Panc1 (cell line): Measurements from ENCODE around the gene PRKCA. TPM values are rescaled to one million over a fixed set of nuclear protein-coding genes. Genes with fewer than 3 reads are reported as not detected.

ENCODE experiments used
- ATAC-seq: fragments of 200-7000 bp; cut with Tn5 transposase; 2 replicates; pipeline ENCODE4 v1.9.1; 2020; ENCODE audit warnings: mild to moderate bottlenecking, moderate library complexity
- BruUV-seq: library from RNA; stranded (reverse); fragments of 400-500 nt; replicated peaks from 2 replicates; lab custom pipeline; 2021; lab: Mats Ljungman, UMichigan
- CTCF ChIA-PET: fragments of 300-600 bp; sonication (Branson Sonifier 250); formaldehyde crosslinking; loops from one replicate; lab custom pipeline; 2022; ENCODE audit warnings: antibody characterized with exemption; lab: Charles Lee
- POLR2A ChIA-PET: fragments of 300-600 bp; sonication (Branson Sonifier 250); formaldehyde crosslinking; loops from one replicate; lab custom pipeline; 2022; ENCODE audit warnings: antibody characterized with exemption; lab: Charles Lee
- DNase-seq: peaks from one replicate; pipeline ENCODE4 v3.0.0-alpha.2; 2010; ENCODE audit warnings: low read depth, low spot score
- H3K27ac ChIP-seq: 2 replicates; pipeline ENCODE4 v1.5.1; 2011; ENCODE audit warnings: mild to moderate bottlenecking, low read length, inconsistent platforms
- H3K27me3 ChIP-seq: fragments of 200-500 bp; sonication (Bioruptor generic); 2 replicates; pipeline ENCODE4 v1.6.0; 2014; ENCODE audit warnings: low read length, inconsistent platforms; ENCODE audit not compliant: control insufficient read depth, insufficient read depth
- H3K36me3 ChIP-seq: fragments of 200-500 bp; sonication (Bioruptor generic); 2 replicates; pipeline ENCODE4 v1.5.1; 2014; ENCODE audit warnings: inconsistent platforms, mild to moderate bottlenecking, low read length, moderate library complexity; ENCODE audit not compliant: control insufficient read depth, insufficient read depth
- H3K4me1 ChIP-seq: 2 replicates; pipeline ENCODE4 v1.5.1; 2011; ENCODE audit warnings: inconsistent platforms, mild to moderate bottlenecking, low read length, moderate library complexity; ENCODE audit not compliant: control insufficient read depth, insufficient read depth
- H3K4me3 ChIP-seq, 2 experiments: 2 replicates each; pipeline ENCODE4 v1.5.1; 2011 to 2012; ENCODE audit warnings: low read depth in 2 of 2, low read length in 2 of 2, mild to moderate bottlenecking in 2 of 2, inconsistent platforms in 1 of 2, moderate library complexity in 1 of 2
- H3K9me3 ChIP-seq: fragments of 200-500 bp; sonication (Bioruptor generic); 2 replicates; pipeline ENCODE4 v1.5.1; 2014; ENCODE audit warnings: low read depth, mild to moderate bottlenecking, inconsistent platforms, low read length, moderate library complexity; ENCODE audit not compliant: control insufficient read depth, insufficient read depth
- POLR2AphosphoS5 ChIP-seq: IDR thresholded peaks from 2 replicates; pipeline ENCODE4 v1.6.1; 2012; ENCODE audit warnings: mild to moderate bottlenecking, low read depth, low read length, moderate library complexity
- REST ChIP-seq, 2 experiments: IDR thresholded peaks; 2 replicates each; pipeline ENCODE4 v1.6.1; 2011 to 2012; ENCODE audit warnings: low read depth in 2 of 2, control low read depth in 1 of 2, low read length in 1 of 2, mild to moderate bottlenecking in 1 of 2, moderate library complexity in 1 of 2; ENCODE audit not compliant: insufficient read depth in 1 of 2
- SIN3A ChIP-seq: IDR thresholded peaks from 2 replicates; pipeline ENCODE4 v1.6.1; 2012; ENCODE audit warnings: low read depth, mild to moderate bottlenecking, low read length, moderate library complexity, borderline replicate concordance; ENCODE audit not compliant: insufficient read depth
- TCF7L2 ChIP-seq: IDR thresholded peaks from 2 replicates; pipeline ENCODE4 v1.6.1; 2011; ENCODE audit warnings: mild to moderate bottlenecking, low read depth, low read length, inconsistent platforms
- in situ Hi-C: cut with HindIII; loops from 2 replicates; pipeline ENCODE4 v1.10.0; 2016; ENCODE audit warnings: low sequenced_read_pairs, low pct_unique_long_range_greater_than_20kb
- intact Hi-C: fragments of 100-400 bp; cut with micrococcal nuclease; formaldehyde crosslinking; loops from one replicate; pipeline ENCODE4 v1.10.0; 2022; ENCODE audit not compliant: unreplicated experiment
- total RNA-seq: library from RNA; stranded (reverse); gene quantifications from one replicate; pipeline ENCODE4 v1.2.1, GENCODE V29; 2021; ENCODE audit not compliant: unreplicated experiment
- TF ChIP-seq, protein P1 (sequence below): fragments of 450-650 bp; IDR thresholded peaks from 2 replicates; pipeline ENCODE4 v1.5.1; 2017; ENCODE audit warnings: mild to moderate bottlenecking

Gene PRKCA
- total RNA-seq, 1 experiment from 2014 or later, result 53.0 TPM

GRCh38 chr17:66548659-66549310 lies 246.4 kb downstream of the PRKCA start:
- BruUV-seq, result no TSS peak
- POLR2A ChIA-PET, result no interaction called here
- no peak overlapping the region for H3K4me3 ChIP-seq
- in situ Hi-C loops, result no loop called here
- DNase-seq, result no peak
- H3K27me3 ChIP-seq, result no peaks in the 10 kb centered on the region
- H3K9me3 ChIP-seq, result no peaks in the 10 kb centered on the region
- intact Hi-C loops, result no loop called here
- H3K27ac ChIP-seq, result peak overlapping the region; percentile 75
- CTCF ChIA-PET, result no interaction called here
- H3K36me3 ChIP-seq, result no peaks in the 10 kb centered on the region
- no peak for ATAC-seq
- TF ChIP-seq REST (IDR thresholded peaks at IDR 0.05; ENCODE audit: insufficient read depth in 1 of 2, low read depth in 2 of 2, low read length in 1 of 2), result no peak
- TF ChIP-seq, protein P1, sequence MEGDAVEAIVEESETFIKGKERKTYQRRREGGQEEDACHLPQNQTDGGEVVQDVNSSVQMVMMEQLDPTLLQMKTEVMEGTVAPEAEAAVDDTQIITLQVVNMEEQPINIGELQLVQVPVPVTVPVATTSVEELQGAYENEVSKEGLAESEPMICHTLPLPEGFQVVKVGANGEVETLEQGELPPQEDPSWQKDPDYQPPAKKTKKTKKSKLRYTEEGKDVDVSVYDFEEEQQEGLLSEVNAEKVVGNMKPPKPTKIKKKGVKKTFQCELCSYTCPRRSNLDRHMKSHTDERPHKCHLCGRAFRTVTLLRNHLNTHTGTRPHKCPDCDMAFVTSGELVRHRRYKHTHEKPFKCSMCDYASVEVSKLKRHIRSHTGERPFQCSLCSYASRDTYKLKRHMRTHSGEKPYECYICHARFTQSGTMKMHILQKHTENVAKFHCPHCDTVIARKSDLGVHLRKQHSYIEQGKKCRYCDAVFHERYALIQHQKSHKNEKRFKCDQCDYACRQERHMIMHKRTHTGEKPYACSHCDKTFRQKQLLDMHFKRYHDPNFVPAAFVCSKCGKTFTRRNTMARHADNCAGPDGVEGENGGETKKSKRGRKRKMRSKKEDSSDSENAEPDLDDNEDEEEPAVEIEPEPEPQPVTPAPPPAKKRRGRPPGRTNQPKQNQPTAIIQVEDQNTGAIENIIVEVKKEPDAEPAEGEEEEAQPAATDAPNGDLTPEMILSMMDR, result no peak
- TF ChIP-seq TCF7L2, result no peak
- no peak for TF ChIP-seq SIN3A
- peaks cover 40% of the 10 kb centered on the region for H3K4me1 ChIP-seq

DNA sequence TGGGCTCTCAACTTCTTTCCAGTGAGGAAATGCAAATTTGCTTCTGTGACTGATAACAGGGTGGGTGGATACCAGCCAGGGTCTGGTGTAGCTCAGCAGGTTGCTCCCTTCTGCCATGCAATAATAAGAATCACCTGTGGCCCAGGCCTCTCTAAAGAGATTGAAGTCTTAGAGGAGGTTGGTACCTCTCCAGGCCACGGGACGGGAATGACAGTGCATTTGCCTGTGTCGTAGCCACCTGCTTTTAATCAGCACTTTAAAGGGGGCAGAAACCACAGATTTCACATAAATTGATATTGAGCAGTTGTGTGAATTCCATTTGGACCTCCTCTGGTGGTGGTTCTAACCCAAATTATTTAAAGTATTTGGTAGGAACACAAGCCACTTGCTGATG lies 246.9 kb downstream of the PRKCA start:
- Histone ChIP-seq H3K27ac (peak overlapping the region; percentile 75), H3K9me3 (no peaks in the 10 kb centered on the region), H3K4me1 (peaks cover 40% of the 10 kb centered on the region), H3K36me3 (no peaks in the 10 kb centered on the region), H3K27me3 (no peaks in the 10 kb centered on the region), H3K4me3 (no peak overlapping the region)
- POLR2A ChIA-PET, result no interaction called here
- TF ChIP-seq TCF7L2, result no peak
- TF ChIP-seq SIN3A, result no peak
- TF ChIP-seq REST (IDR thresholded peaks at IDR 0.05; ENCODE audit: insufficient read depth in 1 of 2, low read depth in 2 of 2, low read length in 1 of 2), result no peak
- no peak for TF ChIP-seq POLR2AphosphoS5
- TF ChIP-seq, protein P1, result no peak
- in situ Hi-C loops (no loop called here), intact Hi-C loops (no loop called here)
- DNase-seq (no peak), ATAC-seq (peak; percentile 32; the same call in 1 of the 2 replicates)
- CTCF ChIA-PET, result no interaction called here
- no TSS peak for BruUV-seq
